ENCODE data around the gene ABR.

The ABR gene

DNA sequence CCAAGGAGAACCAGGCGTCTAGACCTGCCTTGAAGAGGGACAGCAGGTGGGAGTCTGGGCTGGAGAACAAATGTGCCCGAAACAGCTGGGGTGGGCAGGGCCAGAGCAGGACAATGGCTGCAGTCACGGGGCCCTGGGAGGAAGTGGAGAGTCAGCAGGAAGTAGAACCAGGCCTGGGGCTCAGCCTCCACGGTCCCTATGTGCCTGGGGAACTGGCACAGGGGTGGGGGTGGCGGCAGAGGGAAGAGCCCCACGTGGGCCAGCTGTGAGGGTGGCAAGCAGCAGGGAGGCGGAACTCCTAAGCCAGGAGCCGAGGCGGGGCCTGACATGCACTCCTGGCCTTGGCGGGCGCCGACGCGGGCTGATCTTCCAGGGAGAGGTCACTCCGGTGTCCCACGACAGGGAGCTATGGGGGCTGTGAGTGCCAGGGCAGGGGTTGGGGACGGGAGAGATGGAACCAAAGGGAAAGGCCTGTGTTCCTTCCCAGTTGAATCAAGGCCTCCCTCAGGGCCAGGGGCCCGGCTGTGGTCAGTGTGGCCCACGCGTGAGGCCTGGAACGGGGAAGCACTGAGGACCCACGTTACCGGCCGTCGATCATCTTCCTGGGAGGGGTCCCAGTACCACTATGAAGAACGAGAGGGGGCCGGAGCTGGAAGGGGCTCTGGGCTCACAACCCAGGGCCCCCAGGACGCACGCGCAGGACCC lies 140.1 kb downstream of the ABR start:
- no peaks in the 10 kb centered on the region for H3K4me1 Mint-ChIP-seq (ENCODE audit: low read depth)
- H3K9me3 Mint-ChIP-seq: no peaks in the 10 kb centered on the region
- peaks cover 15% of the 10 kb centered on the region for H3K36me3 Mint-ChIP-seq (ENCODE audit: low read depth)
- no peaks in the 10 kb centered on the region for H3K27me3 Mint-ChIP-seq (ENCODE audit: low read depth)
- H3K4me3 Mint-ChIP-seq: no peak overlapping the region
- no peak for DNase-seq (ENCODE audit: low spot score)
- no peak overlapping the region for H3K27ac Mint-ChIP-seq

DNA sequence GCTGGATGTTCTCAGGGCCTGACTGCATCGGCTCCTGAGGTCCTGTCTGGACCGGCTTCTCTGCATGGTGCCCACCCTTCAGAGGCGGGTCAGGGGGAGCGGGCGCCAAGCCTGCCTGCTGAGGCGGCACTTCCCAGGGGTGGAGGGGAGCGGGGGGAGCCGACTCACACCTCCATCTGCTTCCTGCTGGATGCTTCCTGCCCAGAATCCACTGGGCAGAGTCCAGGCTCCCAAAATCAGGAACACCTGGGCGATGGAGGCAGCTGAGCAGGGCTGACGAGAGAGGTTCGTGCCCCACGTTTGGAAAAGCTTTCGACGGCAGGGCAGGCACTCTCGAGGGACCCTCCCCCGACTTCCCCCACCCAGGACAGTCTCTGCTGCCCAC lies 140.7 kb downstream of the ABR start:
- Mint-ChIP-seq H3K4me1 (ENCODE audit: low read depth) (no peaks in the 10 kb centered on the region), H3K9me3 (no peaks in the 10 kb centered on the region), H3K27me3 (ENCODE audit: low read depth) (no peaks in the 10 kb centered on the region), H3K27ac (no peak overlapping the region), H3K36me3 (ENCODE audit: low read depth) (peaks cover 13% of the 10 kb centered on the region), H3K4me3 (no peak overlapping the region)
- no peak for DNase-seq (ENCODE audit: low spot score)

DNA sequence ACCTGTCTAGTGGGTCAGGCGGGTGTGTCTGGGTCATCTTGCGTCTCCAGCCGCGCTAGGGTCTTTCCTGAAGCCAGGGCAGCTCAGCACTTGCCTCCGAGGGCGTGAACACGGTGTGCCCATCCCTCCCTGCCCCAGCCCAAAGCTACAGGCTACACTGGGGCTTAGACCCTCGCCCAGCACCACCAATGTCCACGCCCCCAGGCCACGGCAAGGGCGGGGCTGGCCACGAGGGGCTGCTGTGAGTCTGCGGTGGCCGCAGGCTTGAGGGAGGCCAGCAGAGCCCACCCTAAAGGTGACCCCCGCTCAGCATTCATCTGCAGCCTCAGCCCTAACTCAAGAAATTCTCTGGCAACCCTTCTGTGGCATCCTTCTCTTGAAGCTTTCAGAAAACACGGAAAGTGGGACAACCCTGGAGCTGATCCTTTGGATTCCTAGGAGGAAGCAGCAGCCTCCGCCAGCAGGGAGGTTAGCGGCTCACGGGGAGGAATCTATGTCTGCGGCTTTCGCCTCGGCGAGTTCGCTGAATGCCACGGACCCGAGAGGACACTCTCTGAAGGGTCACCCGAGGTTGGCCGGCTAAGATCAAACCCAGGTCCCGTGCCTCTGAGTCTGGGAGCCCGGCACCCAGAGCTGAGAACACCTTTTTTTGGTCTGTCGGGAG lies 141.2 kb downstream of the ABR start:
- DNase-seq (ENCODE audit: low spot score): no peak
- Mint-ChIP-seq H3K27me3 (ENCODE audit: low read depth) (no peaks in the 10 kb centered on the region), H3K4me1 (ENCODE audit: low read depth) (no peaks in the 10 kb centered on the region), H3K36me3 (ENCODE audit: low read depth) (peaks cover 13% of the 10 kb centered on the region), H3K4me3 (no peak overlapping the region), H3K9me3 (no peaks in the 10 kb centered on the region), H3K27ac (no peak overlapping the region)

DNA sequence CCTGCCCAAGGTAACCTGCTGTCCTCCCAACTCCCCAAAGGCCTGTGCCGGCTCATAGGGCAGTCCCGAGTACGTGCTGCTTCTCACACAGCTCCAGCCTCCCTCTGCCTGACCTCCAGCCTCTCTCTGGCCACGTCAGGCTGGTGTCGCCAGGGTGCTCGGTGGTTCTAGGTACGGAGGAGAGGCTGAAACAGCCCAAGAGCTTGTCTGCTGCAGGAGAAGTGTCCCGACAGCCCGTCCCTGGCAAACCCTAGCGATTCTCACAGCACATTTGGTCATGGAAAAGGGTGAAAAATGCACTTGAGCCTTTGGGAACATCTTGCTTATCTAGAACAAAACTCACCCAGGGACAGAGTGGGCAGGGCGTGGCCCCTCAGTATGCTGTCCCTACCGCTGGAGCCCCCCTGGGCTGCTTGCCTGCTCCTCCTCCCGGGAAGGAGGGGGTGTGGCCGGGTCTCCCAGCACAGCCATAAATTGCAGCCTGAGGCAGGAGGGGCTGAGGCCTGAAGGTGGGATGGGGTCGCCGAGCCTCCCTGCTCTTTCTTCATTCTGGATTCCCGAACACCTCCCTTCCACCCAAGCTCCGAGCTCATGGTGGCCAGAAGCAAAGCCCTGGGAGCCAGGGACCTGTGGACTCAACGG lies 142.4 kb downstream of the ABR start:
- H3K36me3 Mint-ChIP-seq (ENCODE audit: low read depth): peaks cover 10% of the 10 kb centered on the region
- DNase-seq (ENCODE audit: low spot score): no peak
- H3K9me3 Mint-ChIP-seq: no peaks in the 10 kb centered on the region
- no peaks in the 10 kb centered on the region for H3K27me3 Mint-ChIP-seq (ENCODE audit: low read depth)
- H3K4me1 Mint-ChIP-seq (ENCODE audit: low read depth): no peaks in the 10 kb centered on the region
- H3K27ac Mint-ChIP-seq: no peak overlapping the region
- no peak overlapping the region for H3K4me3 Mint-ChIP-seq

DNA sequence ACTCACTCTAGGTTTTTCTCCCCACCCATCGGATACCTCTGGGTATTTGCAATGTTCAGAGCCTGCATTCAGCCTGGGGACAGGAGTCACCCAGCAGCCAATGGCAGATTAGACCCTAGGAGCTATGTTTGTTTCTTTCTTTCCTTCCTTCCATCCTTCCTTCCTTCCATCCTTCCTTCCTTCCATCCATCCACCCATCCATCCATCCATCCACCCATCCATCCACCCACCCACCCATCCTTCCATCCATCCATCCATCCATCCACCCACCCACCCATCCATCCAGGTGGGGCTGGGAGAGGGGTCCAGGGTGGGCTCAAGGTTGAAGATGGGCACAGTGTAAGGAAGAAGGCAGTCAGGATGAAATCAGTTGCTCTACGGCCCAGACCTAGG lies 142.9 kb downstream of the ABR start:
- Mint-ChIP-seq H3K4me3 (no peak overlapping the region), H3K36me3 (ENCODE audit: low read depth) (peaks cover 5% of the 10 kb centered on the region), H3K27me3 (ENCODE audit: low read depth) (no peaks in the 10 kb centered on the region), H3K27ac (no peak overlapping the region), H3K9me3 (no peaks in the 10 kb centered on the region), H3K4me1 (ENCODE audit: low read depth) (no peaks in the 10 kb centered on the region)
- no peak for DNase-seq (ENCODE audit: low spot score)

DNA sequence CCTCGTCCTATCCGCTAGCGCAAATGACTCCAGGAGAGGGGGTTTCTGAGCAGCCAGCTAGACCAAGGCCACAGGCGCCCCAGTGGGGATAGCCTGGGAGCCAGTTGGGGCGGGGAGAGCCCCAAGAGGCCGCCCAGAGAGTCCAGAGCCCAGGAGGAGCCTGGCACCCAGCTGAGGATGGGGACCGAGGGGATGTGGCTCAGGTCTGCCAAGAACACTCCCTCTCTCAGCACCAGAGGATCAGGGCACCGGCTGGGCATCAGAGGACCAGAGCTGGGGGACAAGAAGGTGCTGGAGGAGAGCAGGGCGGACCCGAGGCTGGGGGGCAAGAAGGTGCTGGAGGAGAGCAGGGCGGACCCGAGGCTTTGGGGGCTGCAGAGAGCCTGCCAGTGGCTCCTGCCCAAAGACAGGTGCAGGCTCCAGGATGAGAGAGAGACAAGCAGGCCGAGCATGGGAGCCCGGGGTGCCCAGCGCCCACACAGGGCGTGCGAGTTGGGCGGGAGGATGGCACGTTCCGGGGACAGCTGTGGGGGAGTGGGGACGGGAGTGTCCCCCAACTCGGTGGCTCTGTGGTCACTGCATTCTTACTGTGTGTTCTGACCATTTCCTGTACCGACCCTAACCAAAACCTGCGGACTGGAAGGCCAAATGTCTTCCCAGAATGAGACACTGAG lies 143.5 kb downstream of the ABR start:
- Mint-ChIP-seq H3K4me1 (ENCODE audit: low read depth) (no peaks in the 10 kb centered on the region), H3K4me3 (no peak overlapping the region), H3K9me3 (no peaks in the 10 kb centered on the region), H3K27ac (no peak overlapping the region), H3K36me3 (ENCODE audit: low read depth) (peaks cover 3% of the 10 kb centered on the region), H3K27me3 (ENCODE audit: low read depth) (no peaks in the 10 kb centered on the region)
- no peak for DNase-seq (ENCODE audit: low spot score)

DNA sequence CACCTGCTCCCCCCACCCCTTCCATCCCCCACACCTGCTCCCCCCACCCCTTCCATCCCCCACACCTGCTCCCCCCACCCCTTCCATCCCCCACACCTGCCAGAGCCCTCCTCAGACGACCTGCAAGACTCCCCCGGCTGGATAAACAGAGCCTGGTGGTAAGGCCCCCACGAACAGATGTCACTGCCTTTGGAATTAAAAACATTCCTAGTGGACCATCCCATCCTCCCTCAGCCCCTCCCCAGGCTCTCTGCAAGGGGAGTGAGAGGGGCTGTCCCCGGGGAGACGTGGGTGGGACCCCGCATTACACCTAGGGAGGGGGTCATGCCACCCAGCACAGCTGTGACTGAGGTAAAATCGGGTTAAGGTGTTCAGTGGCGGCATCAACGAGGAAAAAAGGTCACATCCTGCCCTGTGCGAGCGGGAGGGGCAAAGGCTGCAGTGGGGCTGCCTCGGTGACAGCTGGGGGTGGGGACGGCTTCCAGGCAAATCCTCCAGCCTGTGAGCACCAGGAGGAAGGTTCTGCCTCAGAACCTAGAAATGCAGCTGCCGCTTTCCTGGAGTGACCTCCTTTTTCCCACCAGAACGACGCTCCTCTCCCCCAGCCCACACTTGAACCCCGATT lies 144.1 kb downstream of the ABR start:
- no peak overlapping the region for H3K4me3 Mint-ChIP-seq
- H3K4me1 Mint-ChIP-seq (ENCODE audit: low read depth): no peaks in the 10 kb centered on the region
- no peaks in the 10 kb centered on the region for H3K9me3 Mint-ChIP-seq
- DNase-seq (ENCODE audit: low spot score): no peak
- peaks cover 3% of the 10 kb centered on the region for H3K36me3 Mint-ChIP-seq (ENCODE audit: low read depth)
- no peak overlapping the region for H3K27ac Mint-ChIP-seq
- H3K27me3 Mint-ChIP-seq (ENCODE audit: low read depth): no peaks in the 10 kb centered on the region

DNA sequence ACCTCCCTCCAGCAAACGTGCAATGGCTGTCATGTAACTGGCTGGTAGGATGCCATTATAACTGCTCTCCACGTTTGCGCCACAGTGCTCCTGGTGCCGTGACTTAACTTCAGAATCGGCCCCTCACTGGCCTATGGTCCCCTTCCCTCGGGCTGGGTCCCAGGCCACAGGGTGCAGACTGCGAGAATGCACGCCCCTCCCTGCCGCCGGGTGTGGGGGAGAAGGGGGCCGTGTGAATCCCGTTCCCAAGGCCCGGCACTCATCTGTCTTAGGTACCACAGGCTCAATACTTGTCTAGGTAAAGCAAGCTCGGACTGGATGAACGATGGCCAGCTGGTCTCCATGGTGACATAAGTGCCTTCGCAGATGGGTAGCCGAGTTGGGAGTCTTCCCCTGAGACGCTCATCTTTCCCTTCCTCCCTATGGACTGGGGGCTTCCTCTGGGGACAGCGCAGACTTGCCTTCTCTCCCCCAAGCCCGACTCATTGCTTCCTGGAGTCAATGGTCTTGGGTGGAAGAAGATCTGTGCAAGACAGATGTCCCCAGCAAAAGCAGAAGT lies 145.1 kb downstream of the ABR start:
- Mint-ChIP-seq H3K4me1 (ENCODE audit: low read depth) (no peaks in the 10 kb centered on the region), H3K27me3 (ENCODE audit: low read depth) (no peaks in the 10 kb centered on the region)

DNA sequence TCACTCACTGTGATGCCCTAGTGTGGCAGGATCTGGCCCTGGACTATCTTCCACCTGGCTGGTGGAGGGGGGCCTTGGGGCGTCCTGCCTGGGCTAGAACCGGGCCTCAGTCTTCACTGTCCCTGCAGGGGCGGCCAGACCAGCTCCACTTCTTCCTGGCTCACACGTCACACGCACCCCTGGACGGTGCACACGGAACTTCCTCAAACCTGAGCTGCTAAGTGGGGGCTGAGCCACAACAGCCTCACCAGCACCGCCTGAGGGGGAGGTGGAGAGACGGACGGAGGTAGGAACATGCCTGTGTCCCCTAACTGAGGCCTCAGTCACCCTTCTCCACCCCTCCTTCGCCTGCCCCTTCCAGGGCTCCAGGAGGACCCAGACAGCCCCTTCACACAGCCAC lies 146.3 kb downstream of the ABR start:
- no peaks in the 10 kb centered on the region for H3K4me1 Mint-ChIP-seq (ENCODE audit: low read depth)
- H3K9me3 Mint-ChIP-seq: no peaks in the 10 kb centered on the region
- DNase-seq (ENCODE audit: low spot score): no peak
- H3K27me3 Mint-ChIP-seq (ENCODE audit: low read depth): no peaks in the 10 kb centered on the region
- H3K36me3 Mint-ChIP-seq (ENCODE audit: low read depth): peaks cover 3% of the 10 kb centered on the region
- H3K4me3 Mint-ChIP-seq: no peak overlapping the region
- no peak overlapping the region for H3K27ac Mint-ChIP-seq

More for the DNA sequence above, 145.1 kb downstream of the ABR start:
- no peaks in the 10 kb centered on the region for H3K9me3 Mint-ChIP-seq
- H3K36me3 Mint-ChIP-seq (ENCODE audit: low read depth): peaks cover 3% of the 10 kb centered on the region
- DNase-seq (ENCODE audit: low spot score): no peak
- no peak overlapping the region for H3K4me3 Mint-ChIP-seq
- H3K27ac Mint-ChIP-seq: no peak overlapping the region

DNA sequence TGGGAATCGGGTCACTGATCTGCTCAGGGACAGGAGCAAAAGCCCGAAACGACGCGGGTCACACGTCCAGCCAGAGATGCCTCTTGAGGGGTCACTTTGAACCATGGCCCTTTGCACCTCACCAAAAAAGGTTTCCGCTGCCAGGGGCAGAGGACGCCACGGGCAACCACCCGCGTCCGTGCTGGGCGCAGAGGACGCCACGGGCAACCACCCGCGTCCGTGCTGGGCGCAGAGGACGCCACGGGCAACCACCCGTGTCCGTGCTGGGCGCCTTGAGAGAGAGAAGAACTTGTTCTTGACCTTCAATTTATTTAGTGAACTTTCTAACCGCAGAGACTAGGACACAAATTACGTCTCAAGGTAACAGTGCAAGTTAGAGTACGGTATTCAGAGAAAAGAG lies 147.4 kb downstream of the ABR start:
- DNase-seq (ENCODE audit: low spot score): no peak
- Mint-ChIP-seq H3K4me3 (no peak overlapping the region), H3K9me3 (no peaks in the 10 kb centered on the region), H3K36me3 (ENCODE audit: low read depth) (peaks cover 3% of the 10 kb centered on the region), H3K4me1 (ENCODE audit: low read depth) (no peaks in the 10 kb centered on the region), H3K27ac (no peak overlapping the region), H3K27me3 (ENCODE audit: low read depth) (no peaks in the 10 kb centered on the region)

DNA sequence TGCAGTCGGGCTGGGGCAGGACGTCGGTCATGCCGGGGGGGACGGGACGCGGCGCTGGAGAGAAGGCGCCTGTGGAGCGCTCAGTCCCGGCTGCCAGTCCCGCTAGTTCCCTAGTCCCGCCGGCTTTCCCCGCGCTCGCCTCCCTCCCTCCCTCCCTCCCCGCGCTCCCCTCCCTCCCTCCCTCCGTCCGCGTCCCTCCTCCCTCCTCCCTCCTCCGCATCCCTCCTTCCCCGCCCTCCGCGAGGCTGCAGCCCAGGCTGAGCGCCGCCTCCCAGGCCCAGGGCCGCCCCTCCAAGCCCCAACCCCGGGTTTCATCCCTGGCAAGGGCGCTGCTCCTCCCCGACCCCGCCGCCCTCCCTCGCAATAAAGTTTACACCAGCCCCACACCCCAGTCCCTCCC lies 148.1 kb downstream of the ABR start:
- H3K4me1 Mint-ChIP-seq (ENCODE audit: low read depth): no peaks in the 10 kb centered on the region
- no peaks in the 10 kb centered on the region for H3K9me3 Mint-ChIP-seq
- no peaks in the 10 kb centered on the region for H3K27me3 Mint-ChIP-seq (ENCODE audit: low read depth)
- peaks cover 3% of the 10 kb centered on the region for H3K36me3 Mint-ChIP-seq (ENCODE audit: low read depth)
- H3K27ac Mint-ChIP-seq: no peak overlapping the region
- H3K4me3 Mint-ChIP-seq: no peak overlapping the region
- DNase-seq (ENCODE audit: low spot score): no peak

DNA sequence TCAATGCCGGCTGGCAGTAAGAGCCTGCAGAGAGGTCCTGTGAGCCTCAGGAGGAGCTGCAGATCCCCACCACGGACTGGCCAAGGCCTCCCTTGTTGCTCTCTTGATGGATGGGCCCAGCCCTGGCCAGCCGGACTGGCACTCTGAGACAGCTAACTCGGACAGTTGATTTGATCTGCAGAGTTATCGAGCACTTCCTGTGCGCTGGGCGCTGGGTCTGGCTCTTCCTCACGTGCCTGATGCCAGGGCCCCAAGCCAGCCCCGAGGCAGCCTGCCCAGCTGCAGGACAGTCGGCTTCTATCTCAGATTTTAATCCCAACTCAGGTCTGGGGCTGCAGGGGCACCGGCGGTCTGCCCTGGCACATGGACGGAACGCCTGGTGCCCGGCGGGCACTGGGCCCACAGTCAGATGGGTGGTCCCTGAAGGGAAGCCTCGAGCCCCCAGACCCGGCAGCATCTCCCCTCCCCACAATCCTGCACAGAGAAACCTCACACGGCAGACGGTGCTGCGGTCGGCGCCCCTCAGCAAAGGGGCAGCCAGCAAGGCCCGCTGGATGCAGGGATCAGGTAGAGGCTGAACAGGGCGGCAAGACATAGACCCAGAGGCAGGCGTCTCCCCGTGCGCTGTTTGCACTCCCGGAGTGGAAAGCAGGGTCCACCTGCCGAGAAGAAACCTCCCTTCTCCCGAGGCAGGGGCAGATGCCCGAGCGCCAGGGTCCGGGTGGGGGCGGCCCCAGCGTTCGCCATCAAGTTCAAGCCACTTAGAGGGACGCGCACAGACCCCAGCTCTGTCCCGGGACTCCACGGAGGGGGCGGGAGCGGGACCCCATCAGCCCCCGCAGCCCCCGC lies 148.9 kb downstream of the ABR start:
- H3K9me3 Mint-ChIP-seq: no peaks in the 10 kb centered on the region
- H3K27ac Mint-ChIP-seq: no peak overlapping the region
- DNase-seq (ENCODE audit: low spot score): no peak
- H3K27me3 Mint-ChIP-seq (ENCODE audit: low read depth): no peaks in the 10 kb centered on the region
- peaks cover 3% of the 10 kb centered on the region for H3K36me3 Mint-ChIP-seq (ENCODE audit: low read depth)
- H3K4me1 Mint-ChIP-seq (ENCODE audit: low read depth): no peaks in the 10 kb centered on the region
- H3K4me3 Mint-ChIP-seq: no peak overlapping the region
